ENCODE measurements around the gene RHCE.
"Not testable (repeated sequence)": the region's sequence is repeated elsewhere in the genome, so short reads cannot be mapped to it uniquely, and the experiment has no call there.

GRCh38 chr1:25420715-25421114, at the start of gene RHCE:
- TF ChIP-seq, protein P1, sequence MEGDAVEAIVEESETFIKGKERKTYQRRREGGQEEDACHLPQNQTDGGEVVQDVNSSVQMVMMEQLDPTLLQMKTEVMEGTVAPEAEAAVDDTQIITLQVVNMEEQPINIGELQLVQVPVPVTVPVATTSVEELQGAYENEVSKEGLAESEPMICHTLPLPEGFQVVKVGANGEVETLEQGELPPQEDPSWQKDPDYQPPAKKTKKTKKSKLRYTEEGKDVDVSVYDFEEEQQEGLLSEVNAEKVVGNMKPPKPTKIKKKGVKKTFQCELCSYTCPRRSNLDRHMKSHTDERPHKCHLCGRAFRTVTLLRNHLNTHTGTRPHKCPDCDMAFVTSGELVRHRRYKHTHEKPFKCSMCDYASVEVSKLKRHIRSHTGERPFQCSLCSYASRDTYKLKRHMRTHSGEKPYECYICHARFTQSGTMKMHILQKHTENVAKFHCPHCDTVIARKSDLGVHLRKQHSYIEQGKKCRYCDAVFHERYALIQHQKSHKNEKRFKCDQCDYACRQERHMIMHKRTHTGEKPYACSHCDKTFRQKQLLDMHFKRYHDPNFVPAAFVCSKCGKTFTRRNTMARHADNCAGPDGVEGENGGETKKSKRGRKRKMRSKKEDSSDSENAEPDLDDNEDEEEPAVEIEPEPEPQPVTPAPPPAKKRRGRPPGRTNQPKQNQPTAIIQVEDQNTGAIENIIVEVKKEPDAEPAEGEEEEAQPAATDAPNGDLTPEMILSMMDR (IDR thresholded peaks at IDR 0.05), result not testable (repeated sequence)
- not testable (repeated sequence) for TF ChIP-seq POLR2A (IDR thresholded peaks at IDR 0.05)

Data from right lobe of liver (tissue), 4 donors.